Measurements from ENCODE around the gene RRP15.

GRCh38 chr1:218303176-218303879 is 18.2 kb downstream of the RRP15 start:
- TF ChIP-seq CTCF (optimal IDR thresholded peaks at IDR 0.05 in 1 of 3, IDR thresholded peaks at IDR 0.05 in 1 of 3, conservative IDR thresholded peaks at IDR 0.05 in 1 of 3; ENCODE audit: extremely low read depth in 1 of 3, insufficient read depth in 2 of 3, low read length in 3 of 3) = no peak
- TF ChIP-seq EZH2 (IDR thresholded peaks at IDR 0.05; ENCODE audit: low read length) = no peak

Data from keratinocyte (primary cell).